Kidney capillary endothelial cell (primary cell): ENCODE results near the gene B3GLCT.

ENCODE experiments used
- DNase-seq: peaks from one replicate; pipeline ENCODE4 v3.0.0-alpha.2; 2018; ENCODE audit warnings: low spot score

The B3GLCT gene

DNA sequence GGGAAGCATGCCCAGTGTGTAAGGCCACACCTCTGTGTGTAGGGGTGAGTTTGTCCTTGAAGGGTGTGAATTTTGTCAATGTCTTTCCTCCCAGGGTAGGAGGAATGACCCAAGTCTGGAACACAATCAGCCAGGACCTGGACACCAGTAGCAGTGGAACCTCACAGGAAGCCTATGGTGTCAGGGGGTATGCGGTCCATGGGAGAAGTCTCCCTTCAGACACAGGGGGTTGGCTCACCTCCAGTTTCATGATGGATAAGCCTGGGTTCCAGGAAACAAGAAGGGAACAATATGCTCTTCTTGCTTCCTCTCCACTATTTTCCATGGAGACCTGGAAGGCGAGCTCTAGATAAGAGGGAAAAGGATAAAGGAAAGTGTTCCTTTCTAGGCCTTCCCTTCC is 23.9 kb downstream of the B3GLCT start:
- DNase-seq = no peak

DNA sequence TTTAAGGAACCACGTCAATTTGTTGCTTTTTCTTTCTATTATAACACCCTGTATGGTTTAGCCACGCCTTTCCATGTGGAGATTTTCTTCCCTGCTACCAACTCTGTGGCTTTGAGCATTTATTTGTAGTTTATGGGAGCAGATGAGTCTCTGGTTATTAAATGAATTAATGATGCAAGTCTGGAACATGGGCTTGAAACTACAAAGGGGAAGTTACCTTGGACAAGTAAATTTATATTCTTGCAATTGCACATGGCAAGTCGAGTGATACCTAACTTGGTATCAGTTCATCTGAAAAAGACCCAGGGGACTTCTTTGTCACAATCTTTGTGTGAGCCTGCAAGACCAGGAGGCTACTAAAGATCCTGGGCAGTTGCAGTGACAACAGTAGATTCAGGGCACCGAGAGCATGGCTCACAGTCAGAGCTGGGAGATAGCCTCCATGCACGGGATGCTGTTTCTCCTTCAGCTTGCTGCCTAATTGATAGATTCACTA is 24.4 kb downstream of the B3GLCT start:
- no peak for DNase-seq

- no peak for DNase-seq
These were observed 25.3 kb downstream of the B3GLCT start for GRCh38 chr13:31224963-31225559.

- no peak for DNase-seq
These were observed 26.4 kb downstream of the B3GLCT start for GRCh38 chr13:31225998-31226675.

DNA sequence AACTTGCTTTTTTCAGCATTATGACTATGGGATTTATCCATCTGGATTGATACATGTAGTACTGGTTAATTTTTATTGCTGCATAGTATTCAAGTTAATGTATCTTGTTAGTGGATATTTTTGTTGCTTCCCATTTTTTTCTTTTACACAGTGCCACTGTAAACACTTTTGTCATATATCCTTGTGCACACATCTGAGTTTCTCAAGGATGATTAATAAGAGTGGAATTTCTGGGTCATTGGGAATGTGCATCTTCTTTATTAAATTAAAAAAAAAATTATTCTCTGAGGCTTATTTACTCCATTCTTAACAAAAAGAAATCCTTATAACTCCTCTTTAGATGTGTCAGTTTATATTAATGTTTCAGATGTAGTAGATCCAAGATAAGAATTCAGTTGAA is 27.3 kb downstream of the B3GLCT start:
- DNase-seq = peak; percentile 20

GRCh38 chr13:31227870-31228269 is 28.1 kb downstream of the B3GLCT start:
- no peak for DNase-seq

GRCh38 chr13:31234729-31235128 is 35.0 kb downstream of the B3GLCT start:
- no peak for DNase-seq

GRCh38 chr13:31236211-31236786 is 36.5 kb downstream of the B3GLCT start:
- DNase-seq = peak; percentile 42

DNA sequence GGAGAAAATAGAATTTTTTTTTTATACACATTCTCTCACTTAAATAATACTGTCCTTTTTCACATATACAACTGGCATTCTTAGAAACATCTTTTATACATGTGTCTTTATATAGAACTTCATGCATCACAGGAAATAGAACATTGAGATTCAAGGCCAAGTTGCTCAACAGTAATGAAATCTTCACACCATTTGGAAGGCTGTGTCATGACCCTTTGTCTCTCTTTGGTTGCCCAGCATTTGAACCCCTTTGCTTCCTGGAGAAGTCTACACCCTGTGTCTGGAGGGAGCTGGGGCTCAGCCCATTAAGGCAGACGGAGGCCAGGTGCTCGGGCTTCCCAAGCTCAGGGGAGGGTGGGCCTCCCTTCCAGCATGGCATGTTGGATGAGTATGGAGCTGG is 41.1 kb downstream of the B3GLCT start:
- no peak for DNase-seq

- no peak for DNase-seq
These were observed 42.6 kb downstream of the B3GLCT start for GRCh38 chr13:31242367-31242766.

DNA sequence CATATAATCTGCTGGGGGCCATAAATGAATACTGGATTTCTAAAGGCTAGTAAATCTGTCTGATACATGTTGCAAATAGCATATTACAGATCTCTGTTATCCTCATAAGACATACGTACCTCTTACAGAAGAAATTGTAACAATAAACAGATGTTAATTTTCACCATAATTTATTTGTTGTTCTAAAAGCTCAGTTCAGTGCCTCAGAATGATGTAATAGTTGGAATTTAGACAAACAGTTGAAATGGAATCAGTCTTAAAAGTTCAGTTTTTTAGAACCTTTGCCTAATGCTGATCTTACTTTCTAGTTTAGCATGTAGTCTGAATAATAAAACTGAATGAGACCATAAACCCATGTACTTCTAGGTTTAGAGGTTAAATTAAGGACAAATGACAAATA is 43.1 kb downstream of the B3GLCT start:
- DNase-seq = no peak

DNA sequence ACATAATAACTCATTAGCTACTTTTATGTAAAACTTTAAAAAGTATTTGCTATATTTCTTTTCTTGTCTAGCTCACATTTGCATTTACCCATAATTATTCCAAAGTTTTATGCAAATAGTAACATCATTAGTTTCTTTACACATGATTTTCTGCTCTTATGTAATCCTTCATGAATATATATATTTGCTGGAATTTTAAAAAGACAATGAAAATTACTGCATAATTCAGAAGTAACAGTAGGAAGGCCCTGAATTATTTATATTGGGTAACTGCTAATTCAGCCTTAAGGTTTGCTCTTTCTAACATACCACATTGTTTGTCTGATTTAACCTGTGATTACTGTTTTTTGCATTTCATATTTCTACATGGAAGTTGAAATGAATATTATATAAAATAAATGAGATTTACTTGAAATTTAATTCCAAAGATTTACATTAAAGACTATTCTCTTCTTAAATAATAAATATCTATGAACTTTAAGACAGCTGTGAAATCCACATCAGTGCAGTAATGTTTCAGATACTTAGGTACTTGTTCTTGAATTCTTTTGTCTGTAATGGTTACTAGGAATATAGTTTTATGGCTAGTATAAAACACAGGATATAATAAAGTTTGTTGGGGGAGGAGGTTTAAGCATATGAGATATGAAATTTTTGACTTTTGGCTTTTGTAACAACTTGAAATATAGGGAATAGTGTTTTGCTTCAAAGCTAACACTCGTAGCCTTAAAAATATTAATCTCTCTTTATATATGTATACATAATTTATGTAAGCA is 46.0 kb downstream of the B3GLCT start:
- DNase-seq = no peak

- DNase-seq = no peak
These were observed 47.1 kb downstream of the B3GLCT start for GRCh38 chr13:31246918-31247317.

GRCh38 chr13:31248361-31248760 is 48.6 kb downstream of the B3GLCT start:
- no peak for DNase-seq

DNA sequence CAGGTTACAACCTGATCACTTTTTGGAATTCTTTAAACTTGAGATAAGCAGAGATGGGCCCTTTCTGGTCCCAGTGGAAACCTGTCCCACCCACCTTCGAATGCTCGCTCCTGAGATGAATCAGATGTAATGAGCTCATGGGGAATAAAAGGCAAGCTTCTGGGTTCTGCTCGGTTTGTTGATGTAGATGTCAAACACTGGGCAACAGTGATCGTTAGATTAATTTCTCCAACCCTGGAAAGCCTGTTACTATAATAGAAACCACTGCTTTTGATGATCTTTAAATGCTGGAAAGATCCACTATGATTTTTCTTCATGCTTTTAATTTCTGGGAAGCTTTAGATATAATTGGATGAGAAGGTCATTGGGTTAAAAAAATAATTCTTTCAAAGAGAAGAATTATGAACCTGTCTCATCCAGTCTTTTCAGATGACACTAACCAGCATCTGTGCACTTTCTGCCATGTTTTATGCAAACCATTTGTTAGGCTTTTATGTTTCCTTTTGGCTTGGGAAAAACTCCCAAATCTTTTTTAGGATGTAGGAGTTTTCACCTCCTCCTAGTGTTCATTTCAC is 49.3 kb downstream of the B3GLCT start:
- no peak for DNase-seq

DNA sequence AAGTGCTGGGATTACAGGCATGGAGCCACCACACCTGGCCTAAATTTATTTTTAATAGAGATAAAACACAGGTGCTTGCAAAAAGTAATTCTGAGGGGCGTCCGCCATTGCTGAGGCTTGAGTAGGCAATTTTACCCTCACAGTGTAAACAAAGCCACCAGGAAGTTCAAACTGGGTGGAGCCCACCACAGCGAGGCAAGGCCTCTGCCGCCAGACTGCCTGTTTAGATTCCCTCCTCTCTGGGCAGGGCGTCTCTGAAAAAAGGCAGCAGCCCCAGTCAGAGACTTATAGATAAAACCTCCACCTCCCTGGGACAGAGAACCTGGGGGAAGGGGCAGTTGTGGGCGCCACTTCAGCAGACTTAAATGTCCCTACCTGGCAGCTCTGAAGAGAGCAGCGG is 50.7 kb downstream of the B3GLCT start:
- DNase-seq = no peak

- no peak for DNase-seq
These were observed 61.5 kb downstream of the B3GLCT start for GRCh38 chr13:31261241-31261640.

- no peak for DNase-seq
These were observed 63.6 kb downstream of the B3GLCT start for GRCh38 chr13:31263346-31263745.

DNA sequence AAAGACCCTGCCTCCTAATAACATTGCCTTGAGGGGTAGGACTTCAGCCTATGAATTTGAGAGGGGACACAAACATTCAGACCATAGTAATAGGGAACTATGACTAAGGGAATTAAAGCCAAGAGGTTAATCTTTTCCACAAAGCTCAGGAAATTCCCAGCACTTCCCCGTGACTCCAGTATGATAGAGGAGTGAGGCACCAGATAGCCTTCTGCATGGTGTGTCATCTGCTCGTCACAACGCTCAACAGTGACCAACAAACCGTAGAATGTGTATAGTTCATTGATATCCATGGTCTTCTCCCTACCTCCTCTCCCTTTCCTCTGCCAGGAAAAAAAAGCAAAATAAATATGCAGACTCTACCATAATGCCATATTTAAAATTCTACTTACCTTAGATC is 64.4 kb downstream of the B3GLCT start:
- no peak for DNase-seq

- no peak for DNase-seq
These were observed 67.5 kb downstream of the B3GLCT start for GRCh38 chr13:31267126-31267784.

DNA sequence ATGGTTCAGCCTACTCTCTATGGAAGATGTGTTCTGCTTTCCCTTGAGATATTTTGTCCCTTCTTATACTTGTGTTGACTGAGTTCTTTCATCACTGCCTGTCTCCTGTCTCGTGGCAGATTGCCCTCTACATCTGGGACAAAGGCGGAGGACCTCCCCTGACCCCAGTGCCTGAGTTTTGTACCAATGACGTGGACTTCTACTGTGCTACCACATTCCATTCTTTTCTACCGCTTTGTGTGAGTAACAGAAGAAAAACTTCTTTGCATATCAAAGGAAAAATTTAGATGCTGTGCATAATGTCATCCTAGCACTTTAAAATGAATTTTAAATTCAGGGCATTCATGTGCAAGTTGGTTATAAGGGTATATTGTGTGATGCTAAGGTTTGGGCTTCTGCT is 74.6 kb downstream of the B3GLCT start:
- no peak for DNase-seq

GRCh38 chr13:31276421-31276820 is 76.6 kb downstream of the B3GLCT start:
- no peak for DNase-seq
